ENCODE data around the gene GAPDH.
A peak's percentile ranks its signal among the peaks of the same experiment; 100 is the strongest.
"Not testable (repeated sequence)": the region's sequence is repeated elsewhere in the genome, so short reads cannot be mapped to it uniquely, and the experiment has no call there.

The GAPDH gene

GRCh38 chr12:6534945-6535696, 804 bp downstream of the GAPDH start:
- peak overlapping the region; percentile 98 for H3K4me3 ChIP-seq (ENCODE audit: low read depth, low read length)
- DNase-seq (ENCODE audit: low read depth), result no peak
- no peak for TF ChIP-seq CTCF (IDR thresholded peaks at IDR 0.05; ENCODE audit: control insufficient read depth, extremely low read depth, insufficient read depth)

- DNase-seq (ENCODE audit: low read depth), result no peak
- no peak for TF ChIP-seq CTCF (IDR thresholded peaks at IDR 0.05; ENCODE audit: control insufficient read depth, extremely low read depth, insufficient read depth)
- H3K4me3 ChIP-seq (ENCODE audit: low read depth, low read length), result peak overlapping the region; percentile 98
Measured at GRCh38 chr12:6535697-6535946, 1.3 kb downstream of the GAPDH start.

GRCh38 chr12:6535960-6536847, 1.9 kb downstream of the GAPDH start:
- no peak for DNase-seq (ENCODE audit: low read depth)
- peak overlapping the region; percentile 98 for H3K4me3 ChIP-seq (ENCODE audit: low read depth, low read length)
- no peak for TF ChIP-seq CTCF (IDR thresholded peaks at IDR 0.05; ENCODE audit: control insufficient read depth, extremely low read depth, insufficient read depth)

GRCh38 chr12:6536894-6537579, 2.7 kb downstream of the GAPDH start:
- DNase-seq (ENCODE audit: low read depth), result no peak
- TF ChIP-seq CTCF (IDR thresholded peaks at IDR 0.05; ENCODE audit: control insufficient read depth, extremely low read depth, insufficient read depth), result no peak

GRCh38 chr12:6537580-6538419, 3.5 kb downstream of the GAPDH start:
- TF ChIP-seq CTCF (IDR thresholded peaks at IDR 0.05; ENCODE audit: control insufficient read depth, extremely low read depth, insufficient read depth), result peak; percentile 63
- DNase-seq (ENCODE audit: low read depth); H3K4me3 ChIP-seq (ENCODE audit: low read depth, low read length): not testable (repeated sequence)

More at GRCh38 chr12:6536894-6537579, 2.7 kb downstream of the GAPDH start:
- H3K4me3 ChIP-seq (ENCODE audit: low read depth, low read length), result no peak overlapping the region
